HG03571 (cell line): ENCODE results near the gene LCN9.
"Not testable (repeated sequence)": the region's sequence is repeated elsewhere in the genome, so short reads cannot be mapped to it uniquely, and the experiment has no call there.

ENCODE experiments used
- ATAC-seq: cut with Tn5 transposase; IDR thresholded peaks from one replicate; pipeline ENCODE4 v1.9.1; 2021; ENCODE audit not compliant: unreplicated experiment

The LCN9 gene

GRCh38 chr9:135662758-135663450, at the start of gene LCN9:
TSS of gene LCN9 (plus strand) at chr9:135663309. CDS start at chr9:135663322, 13 bp downstream.
- no peak for ATAC-seq

GRCh38 chr9:135613946-135614805, 48.9 kb upstream of the LCN9 start:
- no peak for ATAC-seq

- no peak for ATAC-seq
These were observed 48.1 kb upstream of the LCN9 start for GRCh38 chr9:135614821-135615665.

GRCh38 chr9:135615666-135616618, 47.2 kb upstream of the LCN9 start:
- no peak for ATAC-seq

- ATAC-seq, result no peak
These were observed 46.2 kb upstream of the LCN9 start for GRCh38 chr9:135616619-135617537.

- ATAC-seq, result no peak
These were observed 45.6 kb upstream of the LCN9 start for GRCh38 chr9:135617538-135617900.

GRCh38 chr9:135617991-135618411, 45.1 kb upstream of the LCN9 start:
- no peak for ATAC-seq

- no peak for ATAC-seq
These were observed 44.1 kb upstream of the LCN9 start for GRCh38 chr9:135618866-135619598.

- no peak for ATAC-seq
These were observed 43.6 kb upstream of the LCN9 start for GRCh38 chr9:135619599-135619886.

GRCh38 chr9:135620558-135620957, 42.6 kb upstream of the LCN9 start:
- ATAC-seq, result no peak

GRCh38 chr9:135622415-135623020, 40.6 kb upstream of the LCN9 start:
- no peak for ATAC-seq

- no peak for ATAC-seq
These were observed 38.8 kb upstream of the LCN9 start for GRCh38 chr9:135624282-135624681.

- no peak for ATAC-seq
These were observed 30.3 kb upstream of the LCN9 start for GRCh38 chr9:135632841-135633240.

- ATAC-seq, result not testable (repeated sequence)
These were observed 26.1 kb upstream of the LCN9 start for GRCh38 chr9:135636930-135637530.

- ATAC-seq, result no peak
These were observed 23.9 kb upstream of the LCN9 start, which contains the start of gene GLT6D1 for GRCh38 chr9:135639196-135639595. TSS of gene GLT6D1 (minus strand) at chr9:135639540. CDS start at chr9:135639187, 353 bp downstream.

- ATAC-seq, result no peak
These were observed 22.1 kb upstream of the LCN9 start for GRCh38 chr9:135641047-135641446.

- ATAC-seq, result no peak
These were observed 21.4 kb upstream of the LCN9 start for GRCh38 chr9:135641745-135642144.
